ENCODE data around the gene GCSAM. TPM values are rescaled to one million over a fixed set of nuclear protein-coding genes. Genes with fewer than 3 reads are reported as not detected.

The GCSAM gene
- total RNA-seq: not detected in 2 replicates

GRCh38 chr3:112132975-112133448 is at the start of gene GCSAM:
TSS of gene GCSAM (minus strand) at chr3:112133248. CDS start at chr3:112133120, 128 bp downstream.
- H3K36me3 ChIP-seq (ENCODE audit: control insufficient read depth, insufficient read depth, low read length): no peaks in the 10 kb centered on the region
- no peaks in the 10 kb centered on the region for H3K27me3 ChIP-seq (ENCODE audit: control insufficient read depth, insufficient read depth, low read length)
- TF ChIP-seq CTCF (IDR thresholded peaks at IDR 0.05; ENCODE audit: insufficient read depth, low read length, poor library complexity, severe bottlenecking): no peak
- no peak for DNase-seq (ENCODE audit: low read depth)
- no peak within 1 kb of the TSS for H3K4me3 ChIP-seq (ENCODE audit: low read depth, low read length)

- H3K27me3 ChIP-seq (ENCODE audit: control insufficient read depth, insufficient read depth, low read length): no peaks in the 10 kb centered on the region
- DNase-seq (ENCODE audit: low read depth): no peak
- TF ChIP-seq CTCF (IDR thresholded peaks at IDR 0.05; ENCODE audit: insufficient read depth, low read length, poor library complexity, severe bottlenecking): no peak
- H3K36me3 ChIP-seq (ENCODE audit: control insufficient read depth, insufficient read depth, low read length): no peaks in the 10 kb centered on the region
- no peak overlapping the region for H3K4me3 ChIP-seq (ENCODE audit: low read depth, low read length)
Observed at GRCh38 chr3:112175646-112176045, 42.6 kb upstream of the GCSAM start.

- Histone ChIP-seq H3K4me3 (ENCODE audit: low read depth, low read length) (no peak overlapping the region), H3K36me3 (ENCODE audit: control insufficient read depth, insufficient read depth, low read length) (no peaks in the 10 kb centered on the region), H3K27me3 (ENCODE audit: control insufficient read depth, insufficient read depth, low read length) (no peaks in the 10 kb centered on the region)
- TF ChIP-seq CTCF (IDR thresholded peaks at IDR 0.05; ENCODE audit: insufficient read depth, low read length, poor library complexity, severe bottlenecking): no peak
- no peak for DNase-seq (ENCODE audit: low read depth)
Observed at GRCh38 chr3:112175037-112175436, 42.0 kb upstream of the GCSAM start.

GRCh38 chr3:112171144-112171543 is 38.1 kb upstream of the GCSAM start:
- H3K27me3 ChIP-seq (ENCODE audit: control insufficient read depth, insufficient read depth, low read length): no peaks in the 10 kb centered on the region
- H3K4me3 ChIP-seq (ENCODE audit: low read depth, low read length): no peak overlapping the region
- H3K36me3 ChIP-seq (ENCODE audit: control insufficient read depth, insufficient read depth, low read length): no peaks in the 10 kb centered on the region
- DNase-seq (ENCODE audit: low read depth): no peak
- no peak for TF ChIP-seq CTCF (IDR thresholded peaks at IDR 0.05; ENCODE audit: insufficient read depth, low read length, poor library complexity, severe bottlenecking)

GRCh38 chr3:112170046-112170445 is 37.0 kb upstream of the GCSAM start:
- H3K4me3 ChIP-seq (ENCODE audit: low read depth, low read length): no peak overlapping the region
- no peaks in the 10 kb centered on the region for H3K27me3 ChIP-seq (ENCODE audit: control insufficient read depth, insufficient read depth, low read length)
- DNase-seq (ENCODE audit: low read depth): no peak
- H3K36me3 ChIP-seq (ENCODE audit: control insufficient read depth, insufficient read depth, low read length): no peaks in the 10 kb centered on the region
- no peak for TF ChIP-seq CTCF (IDR thresholded peaks at IDR 0.05; ENCODE audit: insufficient read depth, low read length, poor library complexity, severe bottlenecking)

GRCh38 chr3:112167758-112168157 is 34.7 kb upstream of the GCSAM start:
- H3K36me3 ChIP-seq (ENCODE audit: control insufficient read depth, insufficient read depth, low read length): no peaks in the 10 kb centered on the region
- TF ChIP-seq CTCF (IDR thresholded peaks at IDR 0.05; ENCODE audit: insufficient read depth, low read length, poor library complexity, severe bottlenecking): no peak

More at GRCh38 chr3:112167758-112168157, 34.7 kb upstream of the GCSAM start:
- H3K4me3 ChIP-seq (ENCODE audit: low read depth, low read length): no peak overlapping the region
- no peaks in the 10 kb centered on the region for H3K27me3 ChIP-seq (ENCODE audit: control insufficient read depth, insufficient read depth, low read length)
- DNase-seq (ENCODE audit: low read depth): no peak
